Stomach (tissue), 9 donors: ENCODE data around the gene DACH2. TPM values are rescaled to one million over a fixed set of nuclear protein-coding genes. Genes with fewer than 3 reads are reported as not detected.

Experiments used
- DNase-seq, 2 donors: peaks; one replicate each; pipeline versions ENCODE4 v3.0.0 to v3.0.0-alpha.2; 2013 to 2019
- H3K27ac ChIP-seq, 5 donors: fragments of 200-600 bp in 4 of 5; sonication (generic) in 4 of 5; one replicate each; pipeline ENCODE4 v1.5.1; 2013 to 2019; ENCODE audit warnings: mild to moderate bottlenecking in 1 of 5, moderate library complexity in 1 of 5
- H3K27me3 ChIP-seq, 3 donors: fragments of 200-600 bp; sonication (generic); one replicate each; pipeline ENCODE4 v1.5.1; 2017 to 2019; ENCODE audit warnings: mixed run types in 1 of 3
- H3K36me3 ChIP-seq, 4 donors: fragments of 200-600 bp; sonication (generic); 1 replicate in 3 of 4; 2 replicates in 1 of 4; pipeline ENCODE4 v1.5.1; 2016 to 2019
- H3K4me1 ChIP-seq, 4 donors: fragments of 200-600 bp; sonication (generic); one replicate each; pipeline ENCODE4 v1.5.1; 2016 to 2019
- H3K4me3 ChIP-seq, 4 donors: fragments of 200-600 bp; sonication (generic) in 3 of 4; one replicate each; pipeline ENCODE4 v1.5.1; 2016 to 2019; ENCODE audit warnings: mild to moderate bottlenecking in 1 of 4
- H3K9me3 ChIP-seq, 4 donors: fragments of 200-600 bp; sonication (generic); one replicate each; pipeline ENCODE4 v1.5.1; 2016 to 2019
- CTCF ChIP-seq, 7 experiments: fragments of 450-650 bp in 4 of 7; fragments of 200-600 bp in 3 of 7; sonication (generic) in 3 of 7; IDR thresholded peaks; one replicate each; pipeline ENCODE4 v1.5.1; 2016 to 2019; ENCODE audit warnings: antibody characterized with exemption in 7 of 7, control low read depth in 2 of 7, mild to moderate bottlenecking in 1 of 7
- EP300 ChIP-seq: sonication (generic); formaldehyde crosslinking; IDR thresholded peaks from one replicate; pipeline ENCODE4 v1.6.1; 2017; ENCODE audit warnings: antibody characterized with exemption
- POLR2A ChIP-seq, 4 donors: fragments of 450-650 bp; IDR thresholded peaks; one replicate each; pipeline ENCODE4 v1.6.1; 2016; ENCODE audit warnings: antibody characterized with exemption in 4 of 4, control low read depth in 2 of 4, mild to moderate bottlenecking in 1 of 4, moderate library complexity in 1 of 4
- POLR2AphosphoS5 ChIP-seq, 3 donors: sonication (generic); formaldehyde crosslinking; IDR thresholded peaks; one replicate each; pipeline ENCODE4 v1.6.1; 2016; ENCODE audit warnings: antibody characterized with exemption in 3 of 3
- whole genome bisulfite sequencing, 5 donors: extraction: QIAGEN DNeasy Blood & Tissue Kit in 3 of 5; methylation state at CpG; one replicate each; pipeline versions ENCODE4 v1.1.5 to v1.1.7; 2013 to 2018; 5-methylcytosine and 5-hydroxymethylcytosine counted together
- intact Hi-C: fragments of 100-400 bp; cut with DNase I; formaldehyde crosslinking; loops from one replicate; pipeline ENCODE4 v1.15.1; 2023; ENCODE audit warnings: low total_unique reads
- polyA plus RNA-seq, 3 donors: library from polyadenylated mRNA; stranded (reverse); fragments of 200-250 nt; gene quantifications; one replicate each; pipeline ENCODE4 v1.2.3, GENCODE V29; 2013
- total RNA-seq, 5 donors: library from RNA; depleted of rRNA; stranded (reverse); fragments of >200 nt; gene quantifications; one replicate each; pipeline versions ENCODE4 v1.1.0 to v1.2.3, GENCODE V29; 2014 to 2016
- donor health status: healthy with polysubstance abuse.
- donor health status: Bipolar disorder and iron deficiency.
- donor health status: healthy.

Gene DACH2
- total and polyA plus RNA-seq, 8 donors, result 0.10 to 6.1 (median 0.25) TPM; not detected in 3

DNA sequence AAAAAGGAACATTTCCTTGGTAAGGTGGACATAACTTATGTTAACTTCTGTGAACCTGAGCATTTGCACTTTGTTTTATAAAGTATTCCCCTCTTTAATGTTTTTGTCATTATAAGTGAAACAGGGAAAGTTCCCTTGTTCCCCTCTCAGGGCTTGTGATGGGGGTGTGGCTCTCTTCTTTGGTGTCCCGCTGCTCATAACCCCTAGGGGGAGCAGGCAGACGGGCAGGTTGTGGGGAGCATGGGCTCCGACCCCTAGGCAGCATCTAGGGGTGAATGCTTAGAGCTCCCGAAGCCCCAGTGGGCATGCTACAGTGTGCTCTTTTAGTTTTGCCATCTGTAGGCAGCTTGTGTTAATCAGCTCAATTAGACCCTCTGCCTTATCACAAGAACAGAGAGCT is 200.4 kb downstream of the DACH2 start:
- Histone ChIP-seq H3K27ac (no peak overlapping the region), H3K4me3 (no peak overlapping the region), H3K36me3 (no peaks in the 10 kb centered on the region), H3K9me3 (peaks cover 0 to 8% (median 0%) of the 10 kb centered on the region in 4 donors), H3K4me1 (no peaks in the 10 kb centered on the region), H3K27me3 (no peaks in the 10 kb centered on the region)
- TF ChIP-seq POLR2A (IDR thresholded peaks at IDR 0.05), result no peak
- intact Hi-C loops, result no loop called here
- 29 to 72% (median 54%) methylated on average over 2 to 4 of the region's 4 CpGs for WGBS, 5 donors
- no peak for DNase-seq

GRCh38 chrX:86349115-86349514 is 200.9 kb downstream of the DACH2 start:
- 76 to 96% (median 92%) methylated on average over 10 to 11 of the region's 11 CpGs for WGBS, 5 donors
- H3K36me3 ChIP-seq, result no peaks in the 10 kb centered on the region
- no peaks in the 10 kb centered on the region for H3K27me3 ChIP-seq
- no peak for DNase-seq
- H3K4me3 ChIP-seq, result no peak overlapping the region
- no peaks in the 10 kb centered on the region for H3K4me1 ChIP-seq
- no peak overlapping the region for H3K27ac ChIP-seq
- TF ChIP-seq POLR2A (IDR thresholded peaks at IDR 0.05), result no peak
- no peak for TF ChIP-seq CTCF (IDR thresholded peaks at IDR 0.05)
- no peak for TF ChIP-seq POLR2AphosphoS5 (IDR thresholded peaks at IDR 0.05)
- TF ChIP-seq EP300, result no peak
- intact Hi-C loops, result no loop called here
- H3K9me3 ChIP-seq, result peaks cover 0 to 8% (median 0%) of the 10 kb centered on the region in 4 donors

DNA sequence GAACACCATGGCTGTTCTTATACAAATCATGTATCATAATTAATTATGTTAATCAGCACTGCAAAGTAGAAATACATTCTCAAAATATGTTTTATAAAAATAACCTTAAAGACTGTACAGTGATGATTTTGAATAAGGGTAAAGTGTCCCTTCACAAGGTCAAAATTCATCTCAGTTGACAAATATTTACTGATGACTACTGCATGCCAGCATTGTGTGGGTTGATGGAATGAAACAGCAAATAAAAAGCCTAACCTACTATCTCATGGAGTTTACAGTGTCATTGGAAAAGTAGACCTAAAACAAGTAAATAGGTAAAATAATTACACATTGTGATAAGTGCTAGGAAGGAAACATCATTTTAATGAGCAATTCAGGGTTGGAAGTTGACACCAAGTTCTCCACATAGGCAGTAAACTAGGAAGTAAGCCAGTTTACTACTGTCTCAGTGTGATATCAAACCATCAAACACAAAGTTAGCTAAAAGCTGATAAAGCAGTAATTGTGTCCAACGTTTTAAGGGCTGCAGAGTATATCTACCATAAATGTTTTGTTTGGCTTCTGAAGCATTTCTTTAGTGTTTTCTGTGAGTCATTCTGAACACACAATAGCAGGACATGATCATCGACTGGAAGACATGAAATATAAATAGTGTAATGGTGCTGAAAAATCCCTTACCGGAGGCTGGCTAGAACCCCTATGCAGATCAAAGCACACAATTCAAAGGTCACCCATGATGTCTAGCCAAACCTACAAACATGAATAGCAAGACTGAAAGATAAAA is 221.8 kb downstream of the DACH2 start:
- H3K27ac ChIP-seq, result no peak overlapping the region
- no peaks in the 10 kb centered on the region for H3K27me3 ChIP-seq
- intact Hi-C loops, result no loop called here
- no peaks in the 10 kb centered on the region for H3K9me3 ChIP-seq
- no peak overlapping the region for H3K4me3 ChIP-seq
- 11 to 29% (median 17%) methylated on average over 3 of the region's 3 CpGs for WGBS, 5 donors
- H3K4me1 ChIP-seq, result no peaks in the 10 kb centered on the region
- H3K36me3 ChIP-seq, result no peaks in the 10 kb centered on the region
- TF ChIP-seq POLR2AphosphoS5 (IDR thresholded peaks at IDR 0.05) (no peak), EP300 (no peak), CTCF (IDR thresholded peaks at IDR 0.05) (no peak), POLR2A (IDR thresholded peaks at IDR 0.05) (no peak)
- no peak for DNase-seq

- no peak for DNase-seq
- 46 to 75% (median 56%) methylated on average over 1 of the region's 1 CpG for WGBS, 5 donors
- Histone ChIP-seq H3K27me3 (no peaks in the 10 kb centered on the region), H3K4me1 (no peaks in the 10 kb centered on the region), H3K4me3 (no peak overlapping the region), H3K9me3 (no peaks in the 10 kb centered on the region), H3K27ac (no peak overlapping the region), H3K36me3 (no peaks in the 10 kb centered on the region)
- intact Hi-C loops, result no loop called here
- TF ChIP-seq POLR2A (IDR thresholded peaks at IDR 0.05) (no peak), CTCF (IDR thresholded peaks at IDR 0.05) (no peak), EP300 (no peak), POLR2AphosphoS5 (IDR thresholded peaks at IDR 0.05) (no peak)
These were observed 222.7 kb downstream of the DACH2 start for GRCh38 chrX:86370927-86371326.

DNA sequence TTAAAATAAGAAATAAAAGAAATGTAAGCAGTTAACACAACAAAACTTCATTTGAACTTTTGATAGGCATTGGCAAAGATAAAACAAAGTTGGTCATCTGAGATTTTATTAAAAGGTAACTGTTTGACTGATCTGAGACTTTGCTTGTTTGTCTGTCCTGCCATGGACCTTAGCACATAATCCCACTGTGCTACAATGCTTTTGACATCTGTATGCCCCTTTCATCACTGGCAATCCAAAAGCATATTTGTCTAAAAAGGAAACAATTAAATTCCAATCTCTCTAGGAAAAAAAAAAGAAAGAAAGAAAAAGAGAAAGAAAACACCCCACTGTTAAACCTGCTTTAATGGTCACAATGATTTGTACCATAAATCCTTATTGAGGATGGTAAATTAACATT is 231.0 kb downstream of the DACH2 start:
- H3K27ac ChIP-seq, result no peak overlapping the region
- intact Hi-C loops, result no loop called here
- no peaks in the 10 kb centered on the region for H3K9me3 ChIP-seq
- DNase-seq, result no peak
- TF ChIP-seq CTCF (IDR thresholded peaks at IDR 0.05), result no peak
- no peak for TF ChIP-seq POLR2AphosphoS5 (IDR thresholded peaks at IDR 0.05)
- no peak for TF ChIP-seq EP300
- TF ChIP-seq POLR2A (IDR thresholded peaks at IDR 0.05), result no peak
- H3K4me3 ChIP-seq, result no peak overlapping the region
- H3K27me3 ChIP-seq, result no peaks in the 10 kb centered on the region
- H3K4me1 ChIP-seq, result no peaks in the 10 kb centered on the region
- H3K36me3 ChIP-seq, result no peaks in the 10 kb centered on the region
